ENCODE results near the gene PET117. TPM values are rescaled to one million over a fixed set of nuclear protein-coding genes. Genes with fewer than 3 reads are reported as not detected.

PET117 gene
- total RNA-seq, 1 donor from 2014 or later, result 14.1 TPM

GRCh38 chr20:18139832-18140231 lies 2.2 kb downstream of the PET117 start:
- Mint-ChIP-seq H3K27ac (peak overlapping the region; percentile 52), H3K36me3 (peaks cover 9% of the 10 kb centered on the region), H3K4me3 (no peak overlapping the region), H3K4me1 (peaks cover 26% of the 10 kb centered on the region), H3K9me3 (no peaks in the 10 kb centered on the region), H3K27me3 (ENCODE audit: low read depth) (no peaks in the 10 kb centered on the region)
- TF ChIP-seq CTCF (IDR thresholded peaks at IDR 0.05; ENCODE audit: unreplicated experiment), result no peak
- DNase-seq (ENCODE audit: low spot score in 2 of 2, unreplicated experiment in 2 of 2), result no peak

GRCh38 chr20:18144541-18145099 lies 7.0 kb downstream of the PET117 start:
- peak overlapping the region; percentile 60 for H3K27ac Mint-ChIP-seq

DNA sequence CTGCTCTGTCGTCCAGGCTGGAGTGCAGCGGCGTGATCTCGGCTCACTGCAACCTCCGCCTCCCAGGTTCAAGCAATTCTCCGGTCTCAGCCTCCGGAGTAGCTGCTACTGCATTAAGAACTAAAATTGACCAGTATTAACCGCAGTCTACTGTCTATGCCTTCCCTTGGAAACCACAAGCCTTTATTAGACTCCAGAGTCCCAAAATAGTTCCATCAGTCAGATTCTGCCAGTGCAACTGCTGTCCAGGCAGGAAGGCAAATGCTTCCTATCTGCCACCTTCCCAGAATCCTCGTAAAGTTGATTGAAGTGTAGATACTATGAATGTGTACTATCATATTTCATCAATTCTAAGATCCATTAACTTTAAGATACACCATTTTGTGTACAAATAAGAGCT lies 16.7 kb downstream of the PET117 start:
- Mint-ChIP-seq H3K4me3 (no peak overlapping the region), H3K27ac (no peak overlapping the region), H3K27me3 (ENCODE audit: low read depth) (no peaks in the 10 kb centered on the region), H3K9me3 (no peaks in the 10 kb centered on the region), H3K4me1 (no peaks in the 10 kb centered on the region), H3K36me3 (peaks cover 20% of the 10 kb centered on the region)
- TF ChIP-seq CTCF (IDR thresholded peaks at IDR 0.05; ENCODE audit: unreplicated experiment), result no peak
- no peak for DNase-seq (ENCODE audit: low spot score in 2 of 2, unreplicated experiment in 2 of 2)

More at GRCh38 chr20:18144541-18145099, 7.0 kb downstream of the PET117 start:
- DNase-seq (ENCODE audit: low spot score in 2 of 2, unreplicated experiment in 2 of 2), result no peak
- Mint-ChIP-seq H3K4me1 (peaks cover 11% of the 10 kb centered on the region), H3K27me3 (ENCODE audit: low read depth) (no peaks in the 10 kb centered on the region), H3K9me3 (no peaks in the 10 kb centered on the region), H3K36me3 (peaks cover 20% of the 10 kb centered on the region), H3K4me3 (no peak overlapping the region)
- no peak for TF ChIP-seq CTCF (IDR thresholded peaks at IDR 0.05; ENCODE audit: unreplicated experiment)

DNA sequence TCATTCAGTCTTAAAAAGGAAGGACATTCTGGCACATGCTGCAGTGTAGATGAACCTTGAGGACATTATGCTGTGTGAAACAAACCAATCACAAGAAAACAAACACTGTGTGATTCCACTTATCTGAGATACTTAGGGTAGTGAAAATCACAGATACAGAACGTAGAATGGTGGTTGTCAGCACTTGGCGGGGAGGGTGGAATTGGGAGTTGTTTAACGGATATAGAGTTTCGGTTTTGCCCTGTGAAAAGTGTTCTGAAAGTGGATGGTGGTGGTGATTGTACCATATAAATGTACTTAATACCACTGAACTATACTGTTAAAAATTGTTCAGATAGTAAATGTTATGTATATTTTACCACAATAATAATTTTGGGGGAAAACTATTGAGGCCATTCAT lies 18.4 kb downstream of the PET117 start:
- H3K4me1 Mint-ChIP-seq, result no peaks in the 10 kb centered on the region
- no peak overlapping the region for H3K4me3 Mint-ChIP-seq
- H3K36me3 Mint-ChIP-seq, result peaks cover 16% of the 10 kb centered on the region
- no peak for TF ChIP-seq CTCF (IDR thresholded peaks at IDR 0.05; ENCODE audit: unreplicated experiment)
- no peak overlapping the region for H3K27ac Mint-ChIP-seq
- no peaks in the 10 kb centered on the region for H3K27me3 Mint-ChIP-seq (ENCODE audit: low read depth)
- no peak for DNase-seq (ENCODE audit: low spot score in 2 of 2, unreplicated experiment in 2 of 2)
- no peaks in the 10 kb centered on the region for H3K9me3 Mint-ChIP-seq

DNA sequence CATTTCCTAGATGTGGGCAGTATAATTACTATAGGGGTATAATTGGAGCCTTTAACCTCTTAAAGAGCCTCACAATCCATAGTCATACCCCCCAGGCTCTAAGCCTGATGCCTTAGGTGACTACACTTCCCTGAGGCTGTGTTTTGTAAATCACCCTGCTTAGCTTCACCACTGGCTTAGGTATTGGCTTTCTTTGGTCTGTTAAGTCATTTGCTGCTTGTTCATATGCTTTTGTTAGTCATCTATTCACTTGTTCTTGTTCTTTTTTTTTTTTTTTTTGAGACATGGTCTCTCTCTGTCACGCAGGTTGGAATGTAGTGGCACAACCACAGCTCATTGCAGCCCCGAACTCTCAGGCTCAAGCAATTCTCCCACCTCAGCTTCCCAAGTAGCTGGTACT lies 26.7 kb downstream of the PET117 start:
- H3K36me3 Mint-ChIP-seq, result peaks cover 23% of the 10 kb centered on the region
- H3K9me3 Mint-ChIP-seq, result no peaks in the 10 kb centered on the region

More for the DNA sequence above, 26.7 kb downstream of the PET117 start:
- no peak for TF ChIP-seq CTCF (IDR thresholded peaks at IDR 0.05; ENCODE audit: unreplicated experiment)
- DNase-seq (ENCODE audit: low spot score in 2 of 2, unreplicated experiment in 2 of 2), result no peak
- Mint-ChIP-seq H3K4me3 (no peak overlapping the region), H3K27me3 (ENCODE audit: low read depth) (no peaks in the 10 kb centered on the region), H3K4me1 (no peaks in the 10 kb centered on the region), H3K27ac (no peak overlapping the region)

Measured in mesothelial cell of epicardium (in vitro differentiated cells).